PC-9 (cell line): Measurements from ENCODE around the gene COL25A1. TPM values are rescaled to one million over a fixed set of nuclear protein-coding genes. Genes with fewer than 3 reads are reported as not detected.

Source experiments
- BruUV-seq: library from RNA; stranded (reverse); fragments of 400-500 nt; replicated peaks from 2 replicates; lab custom pipeline; 2021; lab: Mats Ljungman, UMichigan
- CTCF ChIA-PET: fragments of 300-600 bp; sonication (Branson Sonifier 250); formaldehyde crosslinking; loops from one replicate; lab custom pipeline; 2022; ENCODE audit warnings: antibody characterized with exemption; lab: Charles Lee
- POLR2A ChIA-PET: fragments of 300-600 bp; sonication (Branson Sonifier 250); formaldehyde crosslinking; loops from one replicate; lab custom pipeline; 2022; ENCODE audit warnings: antibody characterized with exemption; ENCODE audit not compliant: unreplicated experiment; lab: Charles Lee
- DNase-seq, 2 experiments: peaks; one replicate each; pipeline versions ENCODE4 v3.0.0 to v3.0.0-alpha.2; 2015 to 2022; ENCODE audit warnings: mixed read lengths in 1 of 2
- H2AFZ ChIP-seq: fragments of 200-600 bp; sonication (generic); 2 replicates; pipeline ENCODE4 v1.8.1; 2017; ENCODE audit warnings: antibody characterized with exemption
- H3F3A ChIP-seq: fragments of 200-600 bp; sonication (generic); 2 replicates; pipeline ENCODE4 v1.8.1; 2017; ENCODE audit warnings: antibody characterized with exemption, mild to moderate bottlenecking, low read depth; ENCODE audit not compliant: insufficient read depth
- H3K27ac ChIP-seq: fragments of 200-600 bp; sonication (generic); 2 replicates; pipeline ENCODE4 v1.6.1; 2016; ENCODE audit warnings: mixed run types
- H3K27me3 ChIP-seq: fragments of 200-600 bp; sonication (generic); 2 replicates; pipeline ENCODE4 v1.6.1; 2016; ENCODE audit warnings: low read depth, mixed run types; ENCODE audit not compliant: insufficient read depth
- H3K36me3 ChIP-seq: fragments of 200-600 bp; sonication (generic); 2 replicates; pipeline ENCODE4 v1.6.1; 2016; ENCODE audit warnings: low read depth, mixed run types
- H3K4me1 ChIP-seq: fragments of 200-600 bp; sonication (generic); replicated peaks from 2 replicates; pipeline ENCODE4 v1.6.1; 2016; ENCODE audit warnings: mixed run types; ENCODE audit not compliant: insufficient read depth
- H3K4me2 ChIP-seq: fragments of 200-600 bp; sonication (generic); 2 replicates; pipeline ENCODE4 v1.6.1; 2017; ENCODE audit warnings: mixed run types
- H3K4me3 ChIP-seq: fragments of 200-600 bp; sonication (generic); 2 replicates; pipeline ENCODE4 v1.6.1; 2016; ENCODE audit warnings: mixed run types
- H3K79me2 ChIP-seq: fragments of 200-600 bp; sonication (generic); 2 replicates; pipeline ENCODE4 v1.6.1; 2017; ENCODE audit warnings: low read depth, mixed run types
- H3K9me2 ChIP-seq: fragments of 200-600 bp; sonication (generic); 2 replicates; pipeline ENCODE4 v1.8.1; 2017; ENCODE audit warnings: mild to moderate bottlenecking; ENCODE audit not compliant: insufficient read depth
- H3K9me3 ChIP-seq: fragments of 200-600 bp; sonication (generic); 2 replicates; pipeline ENCODE4 v1.8.1; 2016; ENCODE audit warnings: low read depth; ENCODE audit not compliant: insufficient read depth
- H4K20me1 ChIP-seq: fragments of 200-600 bp; sonication (generic); 2 replicates; pipeline ENCODE4 v1.8.1; 2017; ENCODE audit not compliant: insufficient read depth
- EZH2 ChIP-seq: fragments of 200-600 bp; sonication (generic); IDR thresholded peaks from 2 replicates; pipeline ENCODE4 v1.8.0; 2017; ENCODE audit warnings: antibody characterized with exemption, low read depth
- intact Hi-C: fragments of 100-400 bp; cut with micrococcal nuclease; formaldehyde crosslinking; loops from one replicate; pipeline ENCODE4 v1.10.0; 2022; ENCODE audit not compliant: unreplicated experiment
- total RNA-seq: library from RNA; stranded (reverse); gene quantifications from 2 replicates; pipeline ENCODE4 v1.2.3, GENCODE V29; 2021
- TF ChIP-seq, protein P1 (sequence below): fragments of 200-600 bp; sonication (generic); conservative IDR thresholded peaks from 2 replicates; pipeline ENCODE4 v1.6.1; 2017; ENCODE audit warnings: mixed run types, antibody characterized with exemption, mild to moderate bottlenecking, moderate library complexity

Gene COL25A1
- total RNA-seq, 1 experiment from 2014 or later: not detected

GRCh38 chr4:109184491-109184961 lies 117.9 kb downstream of the COL25A1 start:
- no peak for DNase-seq
- Histone ChIP-seq H3K4me1 (no peaks in the 10 kb centered on the region), H3K9me3 (no peaks in the 10 kb centered on the region), H3K79me2 (no peaks in the 10 kb centered on the region), H3K27ac (no peak overlapping the region), H3K4me3 (no peak overlapping the region), H3K9me2 (no peaks in the 10 kb centered on the region), H3K4me2 (no peak overlapping the region), H2AFZ (no peak overlapping the region), H4K20me1 (no peaks in the 10 kb centered on the region), H3K36me3 (no peaks in the 10 kb centered on the region), H3F3A (no peaks in the 10 kb centered on the region), H3K27me3 (no peaks in the 10 kb centered on the region)
- TF ChIP-seq, protein P1, sequence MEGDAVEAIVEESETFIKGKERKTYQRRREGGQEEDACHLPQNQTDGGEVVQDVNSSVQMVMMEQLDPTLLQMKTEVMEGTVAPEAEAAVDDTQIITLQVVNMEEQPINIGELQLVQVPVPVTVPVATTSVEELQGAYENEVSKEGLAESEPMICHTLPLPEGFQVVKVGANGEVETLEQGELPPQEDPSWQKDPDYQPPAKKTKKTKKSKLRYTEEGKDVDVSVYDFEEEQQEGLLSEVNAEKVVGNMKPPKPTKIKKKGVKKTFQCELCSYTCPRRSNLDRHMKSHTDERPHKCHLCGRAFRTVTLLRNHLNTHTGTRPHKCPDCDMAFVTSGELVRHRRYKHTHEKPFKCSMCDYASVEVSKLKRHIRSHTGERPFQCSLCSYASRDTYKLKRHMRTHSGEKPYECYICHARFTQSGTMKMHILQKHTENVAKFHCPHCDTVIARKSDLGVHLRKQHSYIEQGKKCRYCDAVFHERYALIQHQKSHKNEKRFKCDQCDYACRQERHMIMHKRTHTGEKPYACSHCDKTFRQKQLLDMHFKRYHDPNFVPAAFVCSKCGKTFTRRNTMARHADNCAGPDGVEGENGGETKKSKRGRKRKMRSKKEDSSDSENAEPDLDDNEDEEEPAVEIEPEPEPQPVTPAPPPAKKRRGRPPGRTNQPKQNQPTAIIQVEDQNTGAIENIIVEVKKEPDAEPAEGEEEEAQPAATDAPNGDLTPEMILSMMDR: no peak
- TF ChIP-seq EZH2: no peak
- intact Hi-C loops: no loop called here
- ChIA-PET POLR2A (no interaction called here), CTCF (no interaction called here)
- BruUV-seq: no TSS peak

DNA sequence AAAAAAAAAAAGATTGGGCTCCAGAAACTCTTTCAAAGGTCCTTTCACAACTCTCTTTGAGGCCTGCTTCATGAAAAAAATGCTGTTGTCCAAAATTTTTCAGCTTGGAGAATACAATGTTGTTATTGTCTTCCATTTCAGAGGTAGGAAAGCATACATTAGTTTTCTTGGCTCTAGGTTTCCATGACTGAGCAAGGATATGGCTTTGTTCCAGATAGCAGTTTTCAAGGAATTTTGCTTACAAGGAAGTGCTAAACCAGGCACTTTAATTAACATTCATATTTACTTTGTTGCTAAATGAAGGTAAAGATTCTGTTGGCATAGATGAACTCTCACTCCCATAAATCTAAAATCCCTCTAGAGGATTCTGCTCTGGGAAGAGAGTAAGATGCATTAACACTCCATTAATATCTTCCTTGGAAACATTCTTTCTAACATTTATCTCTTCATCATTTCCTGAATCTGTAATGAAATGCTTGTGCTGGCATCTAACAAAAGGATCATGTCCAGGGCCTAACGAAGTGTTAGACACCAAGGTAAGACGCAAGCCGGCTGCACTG lies 118.4 kb downstream of the COL25A1 start:
- Histone ChIP-seq H3F3A (no peaks in the 10 kb centered on the region), H3K9me3 (no peaks in the 10 kb centered on the region), H3K79me2 (no peaks in the 10 kb centered on the region), H4K20me1 (no peaks in the 10 kb centered on the region), H3K4me1 (no peaks in the 10 kb centered on the region), H3K27me3 (no peaks in the 10 kb centered on the region), H3K4me2 (no peak overlapping the region), H3K4me3 (no peak overlapping the region), H3K36me3 (no peaks in the 10 kb centered on the region), H3K9me2 (no peaks in the 10 kb centered on the region), H2AFZ (no peak overlapping the region), H3K27ac (no peak overlapping the region)
- POLR2A ChIA-PET: no interaction called here
- BruUV-seq: no TSS peak
- CTCF ChIA-PET: interaction anchor here (0.7 kb wide), 1 partner anchor 138 kb away, joined by 6 read pairs; no protein-coding TSS in a partner anchor
- intact Hi-C loops: no loop called here
- DNase-seq: no peak
- TF ChIP-seq, protein P1: no peak
- TF ChIP-seq EZH2: no peak

GRCh38 chr4:109182696-109183095 lies 119.8 kb downstream of the COL25A1 start:
- ChIA-PET POLR2A (no interaction called here), CTCF (no interaction called here)
- Histone ChIP-seq H3K27ac (no peak overlapping the region), H3K9me3 (no peaks in the 10 kb centered on the region), H3F3A (no peaks in the 10 kb centered on the region), H3K27me3 (no peaks in the 10 kb centered on the region), H3K4me2 (no peak overlapping the region), H3K79me2 (no peaks in the 10 kb centered on the region), H3K4me3 (no peak overlapping the region), H2AFZ (no peak overlapping the region), H3K36me3 (no peaks in the 10 kb centered on the region), H4K20me1 (no peaks in the 10 kb centered on the region), H3K9me2 (no peaks in the 10 kb centered on the region), H3K4me1 (no peaks in the 10 kb centered on the region)
- no TSS peak for BruUV-seq
- no peak for DNase-seq
- intact Hi-C loops: no loop called here
- no peak for TF ChIP-seq EZH2
- TF ChIP-seq, protein P1: no peak
